ENCODE measurements around the gene RBM19.
A peak's percentile ranks its signal among the peaks of the same experiment; 100 is the strongest.

The RBM19 gene

DNA sequence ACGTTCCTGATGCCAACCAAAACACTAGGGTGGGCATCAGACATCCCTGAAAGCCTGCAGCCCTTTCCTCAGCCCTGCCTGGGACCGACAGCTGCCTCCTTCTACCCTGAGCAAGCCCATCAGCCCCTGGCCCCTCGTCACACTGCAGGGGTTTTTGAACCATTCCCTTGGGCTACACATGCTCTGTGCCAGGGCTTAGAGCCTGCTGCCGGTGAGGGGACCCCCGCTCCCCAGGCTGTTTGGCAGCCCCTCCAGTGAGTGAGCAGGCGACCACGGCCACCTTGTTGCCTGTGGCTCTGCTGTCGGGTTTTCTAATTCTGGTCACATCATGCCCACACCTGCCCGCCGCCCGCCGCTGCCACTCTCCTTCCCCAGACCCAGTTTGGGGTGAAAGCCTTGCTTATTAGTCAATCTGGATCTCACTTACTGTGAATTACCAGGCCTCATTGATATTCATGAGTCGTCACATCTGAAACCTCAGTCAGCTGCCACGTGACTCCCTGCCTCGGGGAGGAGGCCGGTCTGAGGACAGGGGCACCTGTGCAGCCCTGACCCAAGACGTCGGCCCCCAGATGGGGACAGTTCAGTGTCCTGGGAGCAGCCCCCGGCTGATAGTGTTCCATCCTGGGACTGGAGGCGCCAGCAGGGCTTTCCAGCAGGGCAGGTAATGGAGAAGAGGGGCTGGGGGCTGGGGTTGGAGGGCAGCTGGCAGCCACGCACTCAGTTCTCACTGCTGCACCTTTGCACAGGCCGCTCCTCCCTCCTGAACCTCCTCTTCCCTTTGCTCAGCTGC is 163.0 kb downstream of the RBM19 start:
- Mint-ChIP-seq H3K4me1 (no peaks in the 10 kb centered on the region), H3K9me3 (peaks cover 4 to 26% of the 10 kb centered on the region in 2 donors), H3K27me3 (no peaks in the 10 kb centered on the region), H3K4me3 (no peak overlapping the region), H3K27ac (peak overlapping the region in 1 of 2 donors; percentile 56)
- DNase-seq (no peak), ATAC-seq (no peak)

DNA sequence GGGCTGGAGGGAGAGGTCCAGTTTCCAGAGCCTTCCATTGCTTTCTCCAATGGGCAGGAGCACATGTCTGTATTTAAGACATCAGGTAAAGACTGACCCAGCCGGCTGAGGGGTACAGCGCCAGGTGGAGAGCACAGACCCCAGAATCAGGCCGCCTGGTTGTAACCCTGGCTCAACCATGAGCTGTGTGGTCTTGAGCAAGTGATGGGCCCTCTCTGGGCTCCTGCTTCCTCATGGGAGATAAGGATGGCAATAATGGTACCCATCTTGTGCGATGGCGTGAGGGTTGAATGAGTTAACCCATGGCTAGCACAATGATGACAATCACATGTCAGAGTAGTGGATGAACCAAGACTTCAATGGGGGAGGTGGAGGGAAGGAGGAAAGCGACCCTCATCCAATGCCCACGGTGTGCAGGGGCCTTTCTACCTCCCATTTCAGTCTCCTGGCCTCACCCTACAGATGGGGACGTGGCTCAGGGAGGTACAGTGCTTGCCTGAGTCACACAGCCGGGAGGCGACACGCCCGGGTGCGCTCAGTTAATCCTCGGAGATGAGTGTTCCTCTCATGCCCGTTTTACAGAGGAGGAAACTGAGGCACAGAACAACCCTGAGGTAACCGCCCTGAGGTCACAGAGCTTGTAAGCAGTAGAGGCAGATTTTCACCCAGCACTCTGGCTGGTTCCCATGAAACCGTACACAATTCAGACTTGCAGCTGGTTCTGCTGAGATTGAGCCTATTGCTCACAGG is 163.9 kb downstream of the RBM19 start:
- Mint-ChIP-seq H3K27me3 (no peaks in the 10 kb centered on the region), H3K4me3 (no peak overlapping the region), H3K4me1 (no peaks in the 10 kb centered on the region), H3K9me3 (peaks cover 4 to 19% of the 10 kb centered on the region in 2 donors), H3K27ac (no peak overlapping the region)
- DNase-seq = no peak
- no peak for ATAC-seq

DNA sequence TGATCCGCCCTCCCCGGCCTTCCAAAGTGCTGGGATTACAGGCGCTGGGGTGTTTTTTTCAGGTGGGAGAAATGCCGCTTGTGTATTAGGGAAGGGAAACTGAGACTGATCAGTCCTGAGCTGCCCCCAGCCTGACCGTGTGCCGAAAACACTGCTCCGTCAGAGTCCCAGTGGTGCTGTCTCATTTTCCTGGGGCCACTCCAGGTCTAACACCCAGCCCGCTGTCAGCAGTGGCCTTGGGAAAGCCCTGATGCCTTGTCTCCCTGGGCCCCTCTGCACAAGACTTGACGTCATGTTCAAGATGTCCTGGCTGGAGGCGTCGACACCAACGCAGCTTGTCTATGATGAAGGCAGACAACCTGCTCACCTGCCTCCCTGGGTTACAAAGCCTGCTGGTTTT is 165.9 kb downstream of the RBM19 start:
- Mint-ChIP-seq H3K9me3 (no peaks in the 10 kb centered on the region), H3K4me1 (no peaks in the 10 kb centered on the region), H3K27ac (peak overlapping the region in 1 of 2 donors; percentile 12), H3K27me3 (no peaks in the 10 kb centered on the region), H3K4me3 (no peak overlapping the region)
- ATAC-seq = no peak
- no peak for DNase-seq

DNA sequence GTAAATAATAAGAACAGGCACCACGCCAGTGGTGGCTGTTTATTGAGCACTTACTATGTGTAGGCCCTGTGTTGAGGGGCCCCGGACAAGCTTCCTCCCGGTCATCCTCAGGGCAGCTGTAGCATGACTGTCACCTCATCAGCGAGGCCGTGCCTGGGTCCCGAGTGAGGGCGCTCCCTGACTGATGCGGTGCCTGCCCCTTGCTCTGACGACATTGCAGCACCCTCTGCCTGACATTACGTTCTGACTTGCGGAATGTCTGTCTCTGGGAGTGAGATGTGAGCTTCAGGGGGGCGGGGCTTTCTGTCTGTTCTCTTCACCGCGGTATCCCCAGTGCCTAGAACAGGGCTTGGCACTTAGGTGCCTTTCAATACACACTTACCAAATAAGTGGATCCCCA is 167.6 kb downstream of the RBM19 start:
- Mint-ChIP-seq H3K9me3 (no peaks in the 10 kb centered on the region), H3K27me3 (no peaks in the 10 kb centered on the region), H3K27ac (no peak overlapping the region), H3K4me1 (no peaks in the 10 kb centered on the region), H3K4me3 (no peak overlapping the region)
- ATAC-seq (peak; percentile 21), DNase-seq (no peak)

DNA sequence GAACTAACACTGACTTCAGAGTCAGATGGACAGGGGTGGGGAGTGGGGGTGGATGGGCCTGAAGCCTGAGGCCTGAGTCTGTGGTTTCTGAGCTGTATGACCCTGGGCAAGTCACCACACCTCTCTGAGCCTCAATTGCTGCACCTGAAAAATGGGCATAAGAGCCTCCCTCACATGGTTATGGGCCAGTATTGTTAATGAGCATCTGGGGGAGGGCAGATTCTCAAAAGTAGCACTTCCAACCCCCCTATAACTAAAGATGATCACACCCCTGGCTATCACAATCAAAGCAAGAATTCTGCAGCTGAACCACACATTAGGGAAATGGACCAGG is 168.6 kb downstream of the RBM19 start:
- H3K4me3 Mint-ChIP-seq = no peak overlapping the region
- H3K27ac Mint-ChIP-seq = no peak overlapping the region
- H3K27me3 Mint-ChIP-seq = no peaks in the 10 kb centered on the region
- no peak for DNase-seq
- H3K9me3 Mint-ChIP-seq = peaks cover 0 to 6% of the 10 kb centered on the region in 2 donors
- ATAC-seq = no peak
- H3K4me1 Mint-ChIP-seq = no peaks in the 10 kb centered on the region

DNA sequence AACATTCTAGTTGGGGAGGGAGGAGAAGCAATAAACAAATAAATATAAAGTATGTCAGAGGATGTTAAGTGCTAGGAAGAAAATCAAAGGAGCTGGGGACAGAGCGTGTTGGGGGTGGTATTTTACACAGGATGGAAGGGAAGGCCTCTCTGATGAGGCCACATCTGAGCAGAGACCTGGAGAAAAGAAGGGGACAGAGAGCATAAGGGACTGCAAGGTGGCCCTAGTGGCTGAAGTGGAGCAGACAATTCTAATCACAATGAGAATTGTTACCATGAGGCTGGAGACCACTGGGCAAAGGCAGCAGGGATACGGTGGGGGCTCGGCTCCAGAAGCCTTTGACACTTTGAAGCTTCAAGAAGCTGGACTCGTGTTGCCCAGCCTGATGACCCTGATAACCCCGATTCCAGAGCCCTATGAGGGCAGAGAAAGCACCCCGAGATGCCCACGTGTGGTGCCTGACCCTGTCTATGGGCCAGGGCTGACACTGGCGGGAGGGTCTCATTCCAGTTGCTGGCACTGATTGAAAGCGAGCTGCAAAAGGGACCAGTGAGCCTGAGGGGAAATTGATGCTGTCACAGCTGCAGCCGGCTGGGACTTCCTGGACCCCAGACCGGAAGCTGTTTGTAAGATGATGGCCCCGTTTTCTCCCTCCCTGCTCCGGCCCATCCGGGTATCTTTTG is 169.1 kb downstream of the RBM19 start:
- peaks cover 0 to 11% of the 10 kb centered on the region in 2 donors for H3K9me3 Mint-ChIP-seq
- H3K4me3 Mint-ChIP-seq = no peak overlapping the region
- no peaks in the 10 kb centered on the region for H3K4me1 Mint-ChIP-seq
- peak overlapping the region in 1 of 2 donors; percentile 41 for H3K27ac Mint-ChIP-seq
- DNase-seq (no peak), ATAC-seq (no peak)
- no peaks in the 10 kb centered on the region for H3K27me3 Mint-ChIP-seq

DNA sequence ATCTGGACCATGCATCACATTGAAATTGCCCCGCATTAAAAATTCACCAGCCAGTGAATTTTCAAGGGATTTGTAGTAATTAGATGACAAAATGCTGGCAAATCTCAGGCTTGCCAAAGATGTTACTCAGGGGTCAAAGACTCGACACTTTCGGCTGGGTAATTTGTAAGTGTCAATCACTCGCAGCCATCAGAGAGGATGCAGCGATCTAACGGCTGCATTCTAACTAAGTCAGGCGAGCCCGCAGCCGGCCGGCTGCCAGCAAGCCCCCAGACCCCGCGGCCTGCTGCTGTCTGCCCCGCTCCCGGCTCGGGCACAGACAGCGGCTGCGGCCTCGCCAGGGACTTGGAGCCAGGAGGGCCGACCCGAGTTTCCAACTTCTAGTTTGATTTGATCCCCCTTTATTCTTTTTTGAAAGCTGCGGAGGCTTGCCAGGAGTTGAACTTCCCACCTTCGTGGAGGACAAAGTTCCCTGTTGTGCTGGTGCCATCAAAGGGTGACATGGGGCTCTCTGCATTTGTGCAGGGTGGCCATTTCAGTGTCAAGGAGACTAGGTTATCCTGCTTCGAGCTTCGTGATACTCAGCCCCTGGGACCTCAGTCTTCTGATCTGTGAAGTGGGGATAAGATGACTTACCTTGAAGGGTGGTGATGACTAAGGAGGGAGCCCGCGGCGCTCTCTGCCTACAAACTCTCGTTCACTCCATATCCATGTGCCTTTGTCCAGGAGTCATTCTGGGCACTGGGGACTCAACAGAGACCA is 169.9 kb downstream of the RBM19 start:
- Mint-ChIP-seq H3K9me3 (peaks cover 3 to 18% of the 10 kb centered on the region in 2 donors), H3K4me3 (no peak overlapping the region), H3K27ac (peak overlapping the region in 1 of 2 donors; percentile 41), H3K4me1 (no peaks in the 10 kb centered on the region), H3K27me3 (no peaks in the 10 kb centered on the region)
- no peak for ATAC-seq
- DNase-seq = no peak

DNA sequence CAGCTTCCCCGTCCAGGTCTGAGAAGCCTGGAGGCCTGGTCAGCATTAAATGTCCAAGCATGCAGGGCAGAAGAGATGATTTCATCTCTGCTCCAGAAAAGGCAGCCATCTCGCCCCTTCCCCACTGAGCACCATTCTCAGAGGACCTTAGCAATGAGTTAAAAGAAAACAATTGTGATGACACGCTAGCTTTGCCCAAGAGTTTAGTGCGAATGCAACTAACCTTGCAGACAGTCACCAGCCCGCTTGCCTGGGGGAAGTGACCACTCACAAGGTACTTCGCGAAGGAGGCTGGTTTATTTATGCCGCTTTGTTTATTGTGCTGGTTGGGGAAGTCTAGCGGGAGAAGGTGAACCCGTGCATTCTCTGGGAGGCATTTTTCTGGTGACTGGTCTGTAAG is 170.7 kb downstream of the RBM19 start:
- no peak overlapping the region for H3K4me3 Mint-ChIP-seq
- H3K9me3 Mint-ChIP-seq = peaks cover 5 to 24% of the 10 kb centered on the region in 2 donors
- no peak overlapping the region for H3K27ac Mint-ChIP-seq
- H3K4me1 Mint-ChIP-seq = no peaks in the 10 kb centered on the region
- ATAC-seq (no peak), DNase-seq (no peak)
- no peaks in the 10 kb centered on the region for H3K27me3 Mint-ChIP-seq

DNA sequence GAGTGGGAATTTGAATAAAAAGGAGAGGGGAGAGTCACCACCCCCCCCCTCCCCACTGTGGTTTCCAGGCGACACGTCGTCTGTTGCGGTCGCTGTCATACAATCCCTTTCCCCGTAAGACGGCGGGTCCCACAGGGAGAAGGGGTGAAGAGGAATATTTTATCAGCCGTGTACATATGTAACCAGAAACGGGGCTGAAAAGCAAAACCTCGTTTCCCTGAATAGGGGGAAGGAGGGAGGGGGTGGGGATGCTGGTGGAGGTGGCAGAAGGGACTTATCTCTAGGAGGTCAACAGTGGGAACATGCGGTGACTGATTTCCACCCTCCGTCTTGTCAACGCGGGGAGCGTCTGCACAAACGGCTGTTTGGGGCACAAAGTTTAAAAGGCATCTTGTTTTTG is 171.4 kb downstream of the RBM19 start:
- Mint-ChIP-seq H3K9me3 (peaks cover 9 to 29% of the 10 kb centered on the region in 2 donors), H3K27ac (no peak overlapping the region), H3K4me1 (no peaks in the 10 kb centered on the region), H3K27me3 (no peaks in the 10 kb centered on the region), H3K4me3 (no peak overlapping the region)
- ATAC-seq (no peak), DNase-seq (no peak)

DNA sequence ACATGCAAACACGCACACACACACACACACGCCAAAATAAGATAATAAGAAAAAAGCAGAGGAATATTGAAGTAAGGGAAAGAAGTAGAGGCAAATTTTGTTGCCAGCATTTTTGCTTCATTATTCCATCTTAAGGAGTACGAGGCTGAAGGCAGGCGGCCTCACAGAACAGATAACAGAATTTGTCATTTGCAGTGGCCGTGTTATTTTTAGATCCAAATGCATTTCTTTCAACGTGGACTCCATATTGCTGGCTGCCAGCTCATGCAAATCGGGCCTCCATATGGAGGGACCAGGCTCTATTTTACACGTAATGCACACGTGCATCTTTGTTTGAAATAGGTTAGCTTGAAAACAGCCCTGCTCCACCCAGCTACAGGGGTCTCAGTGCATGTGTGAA is 172.9 kb downstream of the RBM19 start:
- DNase-seq = no peak
- Mint-ChIP-seq H3K9me3 (peaks cover 13 to 33% of the 10 kb centered on the region in 2 donors), H3K4me3 (no peak overlapping the region), H3K27ac (no peak overlapping the region), H3K27me3 (no peaks in the 10 kb centered on the region), H3K4me1 (no peaks in the 10 kb centered on the region)
- no peak for ATAC-seq

DNA sequence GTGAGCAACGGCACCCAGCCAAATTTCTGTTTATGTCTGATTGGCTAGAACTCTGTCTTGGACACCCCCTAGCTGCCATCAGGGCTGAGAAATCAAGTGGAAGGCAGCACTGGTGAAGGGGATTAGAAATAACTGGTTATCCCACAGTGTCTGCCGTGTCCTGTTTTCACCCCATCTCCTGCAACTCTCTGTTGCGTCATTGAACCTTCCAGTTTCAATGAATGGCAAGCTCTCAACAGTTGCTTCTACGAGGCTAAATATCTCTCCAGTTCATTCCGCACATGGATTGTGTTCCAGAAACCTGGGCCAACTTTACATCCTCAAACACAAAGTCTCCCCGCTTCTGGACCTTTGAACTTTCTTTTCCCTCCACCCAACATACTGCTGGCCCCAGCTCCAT is 173.7 kb downstream of the RBM19 start:
- no peak overlapping the region for H3K27ac Mint-ChIP-seq
- H3K4me3 Mint-ChIP-seq = no peak overlapping the region
- H3K27me3 Mint-ChIP-seq = no peaks in the 10 kb centered on the region
- no peaks in the 10 kb centered on the region for H3K4me1 Mint-ChIP-seq
- peaks cover 21 to 41% of the 10 kb centered on the region in 2 donors for H3K9me3 Mint-ChIP-seq
- ATAC-seq (no peak), DNase-seq (no peak)

DNA sequence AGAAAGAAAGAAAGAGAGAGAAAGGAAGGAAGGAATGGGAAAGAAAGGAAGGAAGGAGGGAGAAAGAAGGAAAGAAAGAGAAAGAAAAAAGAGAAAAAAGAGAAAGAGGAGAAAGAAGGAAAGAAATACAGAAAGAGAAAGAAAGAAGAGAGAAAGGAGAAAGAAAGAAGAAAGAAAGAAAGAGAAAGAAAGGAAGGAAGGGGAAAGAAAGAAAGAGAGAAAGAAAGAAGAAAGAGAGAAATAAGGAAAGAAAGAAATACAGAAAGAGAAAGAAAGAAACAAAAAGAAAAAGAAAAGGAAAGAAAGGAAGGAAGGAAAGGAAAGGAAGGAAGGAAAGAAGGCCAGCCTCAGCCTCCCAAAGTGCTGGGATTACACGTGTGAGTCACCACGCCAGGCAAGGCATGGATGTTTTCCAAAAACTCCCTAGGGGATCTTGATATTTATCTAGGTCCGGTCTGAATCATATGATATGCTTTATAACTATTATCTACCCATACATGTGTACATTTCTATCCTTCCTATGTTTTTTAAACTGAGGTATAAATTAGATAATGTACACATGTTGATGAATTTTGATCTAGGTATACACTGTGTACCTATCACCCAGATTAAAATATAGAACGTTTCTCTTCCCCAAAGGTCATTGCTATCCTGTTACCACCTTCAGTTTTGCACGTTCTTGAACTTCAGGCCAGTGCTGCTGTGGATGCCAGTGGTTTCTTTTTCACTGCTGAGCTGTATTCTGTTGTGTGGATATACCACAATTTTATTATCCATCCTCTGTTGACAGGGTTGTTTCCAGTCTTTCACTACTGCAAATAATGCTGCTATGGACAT is 177.9 kb downstream of the RBM19 start:
- no peak for DNase-seq
- Mint-ChIP-seq H3K4me3 (no peak overlapping the region), H3K4me1 (no peaks in the 10 kb centered on the region), H3K27ac (no peak overlapping the region), H3K27me3 (peaks cover 3% of the 10 kb centered on the region), H3K9me3 (peaks cover 27 to 60% of the 10 kb centered on the region in 2 donors)
- no peak for ATAC-seq

DNA sequence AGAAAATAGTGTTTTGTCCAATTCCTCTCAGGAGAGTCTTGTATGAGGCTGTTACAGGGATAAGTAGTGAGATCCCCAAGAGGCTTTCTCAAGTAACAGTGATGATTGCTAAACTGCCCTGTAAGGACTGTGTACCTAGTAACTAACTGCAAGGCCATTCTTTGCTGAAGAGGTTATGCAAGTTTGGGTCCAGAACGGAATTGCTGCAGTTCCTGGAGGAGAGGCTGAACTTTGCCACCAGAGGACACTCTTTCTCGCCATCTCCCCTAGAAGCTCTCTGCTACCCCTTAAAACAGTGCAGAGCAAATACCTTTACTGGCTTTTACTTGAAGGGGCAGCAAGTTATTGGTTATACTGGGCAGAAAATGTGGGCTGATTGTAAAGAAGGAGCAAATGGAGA is 180.0 kb downstream of the RBM19 start:
- ATAC-seq = no peak

DNA sequence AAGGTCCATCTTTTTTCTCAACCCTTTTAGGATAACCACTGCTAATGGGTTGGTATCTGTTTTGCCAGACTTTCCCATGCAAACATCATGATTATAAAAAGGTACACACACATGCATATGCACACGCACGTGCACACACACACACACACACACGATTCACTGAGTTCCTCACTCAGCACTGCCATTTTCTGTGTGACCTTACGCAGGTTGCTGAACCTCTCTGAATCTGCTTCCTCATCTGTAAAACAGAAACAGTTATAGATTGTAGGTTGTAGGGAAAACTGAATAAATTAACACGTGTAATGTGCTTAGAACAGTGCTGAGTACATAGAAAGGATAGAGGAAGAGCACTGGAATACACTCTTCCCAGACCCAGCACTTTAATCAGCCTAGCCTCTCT is 182.3 kb downstream of the RBM19 start:
- Mint-ChIP-seq H3K4me3 (no peak overlapping the region), H3K27ac (no peak overlapping the region), H3K27me3 (peaks cover 45% of the 10 kb centered on the region), H3K4me1 (no peaks in the 10 kb centered on the region), H3K9me3 (peaks cover 21 to 41% of the 10 kb centered on the region in 2 donors)
- ATAC-seq (no peak), DNase-seq (no peak)

More for the DNA sequence above, 180.0 kb downstream of the RBM19 start:
- H3K4me3 Mint-ChIP-seq = no peak overlapping the region
- no peaks in the 10 kb centered on the region for H3K4me1 Mint-ChIP-seq
- no peak overlapping the region for H3K27ac Mint-ChIP-seq
- H3K9me3 Mint-ChIP-seq = peaks cover 23 to 47% of the 10 kb centered on the region in 2 donors
- H3K27me3 Mint-ChIP-seq = peaks cover 24% of the 10 kb centered on the region
- no peak for DNase-seq

DNA sequence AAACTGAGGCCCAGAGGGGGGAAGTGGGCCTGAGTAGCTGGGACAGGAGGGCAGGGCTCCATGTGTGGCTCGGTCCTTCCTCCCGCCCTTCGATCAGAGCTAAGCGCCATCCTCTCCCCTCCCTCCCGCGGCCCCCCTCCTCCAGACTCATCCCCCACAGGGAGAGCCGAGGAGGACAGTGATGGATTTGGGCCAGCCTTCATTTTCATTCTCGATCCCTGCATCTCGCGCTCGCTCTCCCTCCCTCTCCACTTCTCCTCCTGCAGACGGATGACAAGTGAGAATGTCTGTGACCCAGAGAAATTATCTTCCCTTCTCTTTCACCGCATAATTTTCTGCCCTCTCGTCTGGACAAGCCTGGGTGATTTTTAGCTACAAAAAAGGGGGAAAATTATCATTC is 183.3 kb downstream of the RBM19 start:
- no peaks in the 10 kb centered on the region for H3K4me1 Mint-ChIP-seq
- peaks cover 46% of the 10 kb centered on the region for H3K27me3 Mint-ChIP-seq
- no peak overlapping the region for H3K27ac Mint-ChIP-seq
- DNase-seq (no peak), ATAC-seq (no peak)
- peaks cover 17 to 35% of the 10 kb centered on the region in 2 donors for H3K9me3 Mint-ChIP-seq
- no peak overlapping the region for H3K4me3 Mint-ChIP-seq
